NOMO-1 treated with DMSO at 0.1 percent for 48 hours (cell line): ENCODE measurements around the gene MED25.

Experiments used
- DNase-seq: peaks from one replicate; lab custom pipeline; 2025; ENCODE audit not compliant: unreplicated experiment; lab: John Stamatoyannopoulos, UW

The MED25 gene

DNA sequence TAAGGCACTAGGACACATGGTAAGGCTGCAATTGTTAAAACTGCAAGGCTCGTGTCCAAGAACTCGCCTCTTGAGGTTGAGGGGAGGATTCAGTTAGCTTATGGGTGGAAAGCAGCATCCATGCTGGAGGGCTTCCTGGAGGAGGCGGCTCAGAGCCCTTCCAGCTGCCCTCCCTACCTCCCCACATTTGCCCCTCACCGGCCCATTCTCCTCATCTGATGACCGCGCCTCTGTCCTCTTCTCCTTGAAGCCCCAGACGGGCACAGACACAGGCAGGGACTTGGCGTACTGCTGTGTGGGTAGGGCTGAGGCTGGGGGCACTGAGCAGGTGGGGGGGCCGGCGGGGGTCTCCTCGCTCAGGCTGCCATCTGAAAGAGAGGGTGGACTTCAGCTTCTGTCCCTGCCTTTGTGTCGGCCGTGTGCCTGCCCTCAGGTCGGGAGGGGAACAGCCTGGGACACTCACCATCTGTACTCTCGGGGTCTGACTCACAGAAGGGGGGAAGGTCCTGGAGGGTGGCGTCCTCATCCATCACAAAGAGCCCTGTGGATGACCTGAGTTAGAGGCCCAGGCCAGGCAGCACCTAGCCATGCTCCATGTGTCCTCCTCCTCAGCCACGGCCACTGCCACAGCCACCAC lies 53.4 kb downstream of the MED25 start:
- DNase-seq, result no peak

- no peak for DNase-seq
Measured at GRCh38 chr19:49872245-49873128, 54.4 kb downstream of the MED25 start.

DNA sequence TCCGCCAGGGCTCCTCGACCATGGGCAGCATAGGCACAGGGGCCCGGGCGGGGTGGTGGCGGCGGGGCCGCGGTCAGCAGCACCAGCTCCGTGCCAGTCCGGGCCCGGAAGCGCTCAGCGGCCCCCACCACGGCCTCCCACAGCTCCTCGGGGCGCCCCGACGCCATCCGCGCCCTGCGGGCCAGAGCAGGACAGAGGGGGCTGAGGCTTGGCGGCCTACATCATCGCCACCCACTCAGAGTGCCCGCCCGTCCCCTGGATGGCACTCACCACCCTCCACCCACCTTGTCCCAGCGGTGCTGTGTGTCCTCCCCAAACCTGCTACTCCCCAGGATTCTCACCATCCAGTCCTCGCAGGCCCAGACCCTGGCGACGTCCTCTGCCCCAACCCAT lies 55.0 kb downstream of the MED25 start:
- DNase-seq, result no peak

DNA sequence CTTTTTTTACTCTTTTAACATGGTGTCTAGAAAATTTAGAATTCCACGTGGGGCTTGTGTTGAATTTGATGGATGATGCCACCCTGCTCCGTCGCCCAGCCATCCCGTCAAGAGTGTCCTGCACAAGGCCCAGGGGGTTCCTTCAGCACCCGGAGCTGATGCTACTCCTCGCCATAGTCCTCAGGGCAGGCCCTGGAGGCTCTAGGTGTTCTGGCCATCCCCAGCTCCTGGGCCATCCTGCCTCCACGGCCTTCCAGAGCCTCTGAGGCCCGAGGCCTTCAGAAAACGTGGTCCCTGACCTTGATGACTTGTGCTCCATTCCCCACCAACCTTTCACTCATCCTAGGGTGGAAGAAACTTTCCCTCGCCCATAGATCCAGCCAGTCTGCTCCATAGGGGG lies 55.7 kb downstream of the MED25 start:
- DNase-seq, result no peak

- no peak for DNase-seq
Measured at GRCh38 chr19:49874503-49875157, 56.5 kb downstream of the MED25 start.

DNA sequence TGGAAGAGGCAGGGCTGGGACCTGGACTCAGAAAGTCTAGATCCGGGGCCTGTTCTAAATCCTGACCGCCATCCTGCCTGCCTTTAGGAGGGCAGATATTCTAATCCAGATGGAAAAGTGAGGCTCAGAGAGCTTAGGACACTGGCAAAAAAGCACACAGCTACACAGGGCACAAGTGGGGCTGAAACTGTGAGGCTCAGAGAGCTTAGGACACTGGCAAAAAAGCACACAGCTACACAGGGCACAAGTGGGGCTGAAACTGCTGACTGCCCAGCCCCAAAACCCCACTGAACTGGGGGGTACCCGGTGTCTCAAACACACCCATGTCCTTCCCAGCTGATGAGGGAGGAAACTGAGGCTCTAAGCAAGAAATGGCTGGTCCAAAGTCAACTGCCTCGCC lies 57.1 kb downstream of the MED25 start:
- no peak for DNase-seq

- no peak for DNase-seq
Measured at GRCh38 chr19:49875857-49876421, 57.9 kb downstream of the MED25 start.

DNA sequence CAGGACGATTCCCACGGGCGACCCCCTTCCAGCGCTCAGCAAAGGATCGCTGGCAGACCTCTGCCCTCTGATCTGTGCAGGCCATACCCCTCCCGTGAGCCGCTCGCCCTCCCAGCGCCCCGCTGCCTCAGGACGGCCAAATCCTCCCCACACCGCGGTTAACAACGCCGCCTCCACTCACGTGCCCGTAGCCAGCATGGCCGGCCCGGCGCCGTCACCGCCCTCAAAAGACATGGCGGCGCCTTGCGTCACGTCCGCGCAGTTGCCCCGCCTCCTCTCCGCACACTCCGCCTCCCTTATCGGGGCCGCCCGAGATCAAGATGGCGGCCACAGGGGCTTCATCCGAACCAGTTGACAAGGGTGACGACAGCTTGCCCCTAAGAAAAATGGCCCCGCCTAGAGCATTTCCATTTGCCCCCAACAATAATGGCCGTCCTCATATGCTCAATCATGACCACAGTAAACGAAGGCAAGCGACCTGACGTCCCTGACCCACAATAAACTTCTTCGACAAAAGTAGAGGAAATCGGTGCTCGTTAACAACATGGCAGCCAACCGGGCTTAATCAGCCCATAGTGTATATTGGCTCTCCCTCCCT lies 58.4 kb downstream of the MED25 start:
- peak; percentile 98 for DNase-seq

DNA sequence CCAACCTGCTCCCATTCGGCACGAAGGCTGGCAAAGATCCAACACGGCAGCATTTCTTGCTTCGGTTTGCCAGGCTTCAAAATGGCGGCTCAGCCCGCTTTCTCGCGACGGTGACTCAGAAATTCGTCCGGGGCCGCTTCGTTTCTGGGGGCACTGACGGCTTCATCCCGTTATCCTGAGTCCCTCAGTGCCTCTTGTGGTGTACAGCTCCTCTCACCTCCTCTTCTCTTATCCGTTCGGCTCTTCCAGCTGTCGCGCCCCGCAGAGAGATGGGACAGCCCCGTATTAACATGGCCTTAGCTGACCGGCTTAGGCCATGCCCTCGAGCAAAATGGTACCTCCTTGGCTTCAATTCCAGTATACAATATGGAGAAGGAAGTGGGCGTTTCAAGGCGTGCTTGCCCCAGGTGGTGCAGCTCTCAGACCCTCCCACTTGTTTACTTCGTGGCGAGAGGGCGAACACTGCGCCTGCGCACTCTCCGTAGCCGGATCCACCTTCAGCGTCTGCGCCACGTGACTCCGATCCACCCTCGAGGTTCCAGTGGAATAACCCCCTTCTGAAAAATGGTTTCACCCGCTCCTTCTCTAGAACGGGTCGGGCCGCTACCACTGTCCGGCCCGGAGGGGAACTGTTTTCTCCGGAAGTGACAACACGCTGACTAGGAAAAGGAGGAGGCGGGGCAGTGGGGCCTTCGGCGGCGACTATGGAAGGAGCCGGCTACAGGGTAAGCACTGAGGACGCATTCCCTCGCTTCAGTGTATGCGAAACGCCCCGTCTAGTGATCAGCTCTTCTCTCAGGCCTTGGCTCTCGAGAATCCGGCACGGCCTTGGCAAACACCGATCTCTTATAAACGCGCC lies 59.2 kb downstream of the MED25 start, which contains the start of the genes AKT1S1 and TBC1D17:
Gene AKT1S1 (minus strand): TSS at position 336 of the 859 bp plus-strand sequence. CDS start 4,060 bp downstream, outside the sequence.
Gene TBC1D17 (plus strand): TSS at position 683 of the 859 bp plus-strand sequence. CDS start 22 bp downstream, at position 705.
- DNase-seq, result peak; percentile 99

DNA sequence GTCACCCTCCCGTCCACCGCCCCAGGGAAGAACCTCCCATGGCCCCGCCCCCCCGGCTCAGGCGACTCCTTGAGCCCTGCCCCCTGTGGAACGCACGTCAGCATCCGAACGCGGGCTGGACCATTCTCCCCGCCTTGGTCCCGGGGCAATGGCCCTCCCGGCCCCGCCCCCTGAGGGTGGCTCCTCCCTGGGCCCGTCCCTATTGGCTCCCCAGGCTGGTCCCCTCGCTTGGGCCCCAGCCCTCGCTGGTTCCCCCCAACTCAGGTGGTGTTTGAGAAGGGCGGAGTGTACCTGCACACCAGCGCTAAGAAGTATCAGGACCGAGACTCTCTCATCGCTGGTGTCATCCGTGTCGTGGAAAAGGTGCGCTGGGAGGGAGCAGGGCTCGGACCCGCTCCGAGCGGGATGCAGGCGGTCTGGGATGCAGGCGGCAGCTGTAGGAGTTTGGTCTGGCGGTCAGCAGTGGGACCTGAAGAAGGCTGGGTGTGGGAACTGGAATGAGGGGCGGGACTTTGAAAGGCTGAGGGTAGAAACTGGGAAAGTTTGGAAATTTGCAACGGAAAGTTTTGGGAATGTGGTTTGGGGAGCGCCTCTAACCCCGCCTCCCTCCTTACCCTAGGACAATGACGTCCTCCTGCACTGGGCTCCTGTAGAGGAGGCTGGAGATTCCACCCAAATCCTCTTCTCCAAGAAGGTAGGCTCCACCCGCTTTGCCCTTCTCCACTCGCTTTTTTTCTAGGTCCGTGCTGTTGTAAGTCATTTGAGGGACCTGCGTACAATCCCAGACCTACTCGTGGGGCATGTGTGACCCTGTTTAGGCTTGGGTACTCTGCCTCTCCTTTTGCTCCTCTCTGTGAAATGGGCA lies 60.0 kb downstream of the MED25 start:
- peak; percentile 94 for DNase-seq

GRCh38 chr19:49878744-49879070 lies 60.6 kb downstream of the MED25 start:
- no peak for DNase-seq

DNA sequence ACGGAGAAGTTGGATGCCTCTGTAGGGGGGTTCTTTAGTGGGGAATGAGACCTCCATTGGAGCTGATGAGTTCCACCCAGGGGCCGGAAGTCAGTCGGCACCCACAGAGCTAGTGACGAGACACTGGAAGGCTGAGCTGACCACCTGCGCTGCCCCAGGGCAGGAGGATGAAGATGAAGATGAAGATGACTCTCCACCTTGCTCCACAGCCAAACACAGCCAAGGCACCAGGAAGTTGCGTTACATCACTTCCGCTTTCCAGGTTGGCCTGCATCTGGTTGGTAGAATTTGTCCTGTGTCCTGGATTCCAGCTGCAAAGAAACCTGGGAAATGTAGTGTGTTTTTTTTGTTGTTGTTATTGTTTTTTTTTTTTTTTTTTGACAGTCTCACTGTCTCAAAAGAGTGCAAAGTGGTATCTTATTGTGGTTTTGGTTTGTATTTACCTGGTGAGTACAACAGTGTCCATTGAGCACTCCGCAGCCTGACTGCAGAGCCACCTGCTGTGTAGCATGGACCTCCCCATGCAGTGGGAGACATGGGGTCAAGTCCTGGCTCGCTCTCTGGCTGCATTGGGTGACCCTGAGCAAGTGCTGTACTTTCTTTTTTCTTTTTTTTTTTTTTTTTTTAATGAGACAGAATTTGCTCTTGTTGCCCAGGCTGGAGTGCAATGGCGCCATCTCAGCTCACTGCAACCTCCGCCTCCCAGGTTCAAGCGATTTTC lies 61.3 kb downstream of the MED25 start:
- DNase-seq, result peak; percentile 29

- no peak for DNase-seq
Measured at GRCh38 chr19:49880162-49880869, 62.2 kb downstream of the MED25 start.

- no peak for DNase-seq
Measured at GRCh38 chr19:49881186-49881585, 63.1 kb downstream of the MED25 start.

- DNase-seq, result no peak
Measured at GRCh38 chr19:49881672-49882394, 63.7 kb downstream of the MED25 start.

- no peak for DNase-seq
Measured at GRCh38 chr19:49882643-49883042, 64.6 kb downstream of the MED25 start.

- DNase-seq, result no peak
Measured at GRCh38 chr19:49883094-49883493, 65.0 kb downstream of the MED25 start.
